Neural cell (in vitro differentiated cells): ENCODE results near the gene TBR1. TPM values are rescaled to one million over a fixed set of nuclear protein-coding genes. Genes with fewer than 3 reads are reported as not detected.

Source experiments
- H2AFZ ChIP-seq: fragments of 200-600, 300-800 bp; sonication (generic), shearing (Covaris generic); 2 replicates; pipeline ENCODE4 v1.6.0; 2014; ENCODE audit warnings: low read depth, mild to moderate bottlenecking, antibody characterized with exemption, low read length, moderate library complexity
- H3F3A ChIP-seq: fragments of 200-600 bp; shearing (Covaris generic); 2 replicates; pipeline ENCODE4 v1.6.1; 2016; ENCODE audit warnings: mild to moderate bottlenecking, moderate library complexity, mixed read lengths, antibody characterized with exemption, low read length; ENCODE audit not compliant: insufficient read depth, poor library complexity, severe bottlenecking
- H3K27ac ChIP-seq: fragments of 200-600, 300-800 bp; sonication (generic), shearing (Covaris generic); 2 replicates; pipeline ENCODE4 v1.5.1; 2014; ENCODE audit warnings: mild to moderate bottlenecking, low read length, moderate library complexity
- H3K27me3 ChIP-seq: fragments of 300-800, 200-600 bp; sonication (generic), shearing (Covaris generic); 2 replicates; pipeline ENCODE4 v1.6.0; 2014; ENCODE audit warnings: mild to moderate bottlenecking, low read depth, low read length, moderate library complexity; ENCODE audit not compliant: insufficient read depth
- H3K36me3 ChIP-seq: fragments of 300-800, 200-600 bp; sonication (generic), shearing (Covaris generic); 2 replicates; pipeline ENCODE4 v1.5.1; 2014; ENCODE audit warnings: mild to moderate bottlenecking, antibody characterized with exemption, low read length, moderate library complexity; ENCODE audit not compliant: insufficient read depth
- H3K4me2 ChIP-seq: fragments of 300-800, 200-600 bp; sonication (generic), shearing (Covaris generic); 2 replicates; pipeline ENCODE4 v1.6.0; 2014; ENCODE audit warnings: mild to moderate bottlenecking, low read length
- H3K4me3 ChIP-seq: fragments of 300-800, 200-600 bp; sonication (generic), shearing (Covaris generic); 2 replicates; pipeline ENCODE4 v1.5.1; 2014; ENCODE audit warnings: mild to moderate bottlenecking, low read length, moderate library complexity
- H3K79me2 ChIP-seq: fragments of 200-600 bp; shearing (Covaris generic); replicated peaks from 2 replicates; pipeline ENCODE4 v1.6.0; 2014; ENCODE audit warnings: mild to moderate bottlenecking, low read length, moderate library complexity; ENCODE audit not compliant: insufficient read depth
- H3K9ac ChIP-seq: fragments of 300-800, 200-600 bp; sonication (generic), shearing (Covaris generic); 2 replicates; pipeline ENCODE4 v1.6.1; 2016; ENCODE audit warnings: mild to moderate bottlenecking, low read length, mixed read lengths
- H3K9me2 ChIP-seq: fragments of 200-600 bp; shearing (Covaris generic); 2 replicates; pipeline ENCODE4 v1.6.1; 2016; ENCODE audit warnings: mild to moderate bottlenecking, low read length, mixed read lengths; ENCODE audit not compliant: insufficient read depth
- H3K9me3 ChIP-seq: fragments of 200-600, 300-800 bp; sonication (generic), shearing (Covaris generic); 2 replicates; pipeline ENCODE4 v1.6.1; 2016; ENCODE audit warnings: mild to moderate bottlenecking, mixed run types, low read length, moderate library complexity, mixed read lengths
- H4K20me1 ChIP-seq: fragments of 200-600 bp; shearing (Covaris generic); 2 replicates; pipeline ENCODE4 v1.6.1; 2016; ENCODE audit warnings: mild to moderate bottlenecking, mixed run types; ENCODE audit not compliant: insufficient read depth
- CTCF ChIP-seq: fragments of 450-650 bp; IDR thresholded peaks from 2 replicates; pipeline ENCODE4 v1.5.1; 2014; ENCODE audit warnings: antibody characterized with exemption, mild to moderate bottlenecking, moderate library complexity; ENCODE audit not compliant: poor library complexity, severe bottlenecking
- EP300 ChIP-seq: fragments of 450-650 bp; conservative IDR thresholded peaks from 2 replicates; pipeline ENCODE4 v1.6.1; 2014; ENCODE audit warnings: antibody characterized with exemption, mild to moderate bottlenecking, moderate library complexity; ENCODE audit not compliant: poor library complexity, severe bottlenecking
- EZH2 ChIP-seq: fragments of 200-600, 300-800 bp; shearing (Covaris generic), sonication (generic); IDR thresholded peaks from 2 replicates; pipeline ENCODE4 v1.6.1; 2014; ENCODE audit warnings: antibody characterized with exemption, low read length, borderline replicate concordance, mild to moderate bottlenecking; ENCODE audit not compliant: insufficient read depth, poor library complexity, severe bottlenecking
- MXI1 ChIP-seq: fragments of 450-650 bp; conservative IDR thresholded peaks from 2 replicates; pipeline ENCODE4 v1.6.1; 2014; ENCODE audit warnings: antibody characterized with exemption, mild to moderate bottlenecking; ENCODE audit not compliant: poor library complexity, severe bottlenecking
- POLR2AphosphoS5 ChIP-seq: IDR thresholded peaks from 2 replicates; pipeline ENCODE4 v1.6.1; 2012
- RAD21 ChIP-seq: fragments of 450-650 bp; conservative IDR thresholded peaks from 2 replicates; pipeline ENCODE4 v1.6.1; 2014; ENCODE audit warnings: antibody characterized with exemption, mild to moderate bottlenecking, moderate library complexity
- REST ChIP-seq: IDR thresholded peaks from 2 replicates; pipeline ENCODE4 v1.6.1; 2012; ENCODE audit warnings: borderline replicate concordance
- SMC3 ChIP-seq: fragments of 450-650 bp; conservative IDR thresholded peaks from 2 replicates; pipeline ENCODE4 v1.6.1; 2014; ENCODE audit warnings: antibody characterized with exemption, mild to moderate bottlenecking, moderate library complexity; ENCODE audit not compliant: poor library complexity
- TAF1 ChIP-seq: IDR thresholded peaks from 2 replicates; pipeline ENCODE4 v1.6.1; 2012; ENCODE audit warnings: low read depth
- polyA plus RNA-seq: library from polyadenylated mRNA; depleted of rRNA; stranded (reverse); fragments of >200 nt; gene quantifications from 2 replicates; pipeline ENCODE4 v1.2.3, GENCODE V29; 2014

The TBR1 gene
- polyA plus RNA-seq, 1 donor from 2014 or later = 4.5 TPM

DNA sequence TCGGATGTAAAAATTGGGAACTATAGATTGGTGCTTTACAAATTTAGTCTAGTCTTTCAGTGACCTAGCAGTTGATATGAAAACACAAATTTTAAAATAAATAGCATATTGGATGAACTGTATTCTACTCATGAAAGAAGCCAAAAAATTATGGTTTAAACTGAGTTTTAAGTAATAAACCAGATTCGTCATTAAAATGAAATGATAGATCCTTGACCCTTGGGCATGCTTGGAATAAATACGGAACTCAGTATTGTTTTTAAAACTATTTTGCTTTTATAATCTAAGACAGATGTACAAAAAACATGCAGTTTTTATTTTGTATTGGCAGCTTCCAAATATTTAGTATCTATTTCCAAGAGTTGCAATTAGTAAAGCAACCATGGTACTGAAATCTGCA, 34.6 kb upstream of the TBR1 start:
- Histone ChIP-seq H3K36me3 (no peaks in the 10 kb centered on the region), H2AFZ (no peak overlapping the region), H3F3A (no peaks in the 10 kb centered on the region), H4K20me1 (no peaks in the 10 kb centered on the region), H3K27ac (no peak overlapping the region), H3K9ac (no peak overlapping the region), H3K4me3 (no peak overlapping the region), H3K9me3 (no peaks in the 10 kb centered on the region), H3K79me2 (peaks cover 3% of the 10 kb centered on the region), H3K4me2 (no peak overlapping the region), H3K27me3 (no peaks in the 10 kb centered on the region), H3K9me2 (no peaks in the 10 kb centered on the region)
- no peak for TF ChIP-seq CTCF
- TF ChIP-seq POLR2AphosphoS5 = no peak
- TF ChIP-seq RAD21 = no peak
- no peak for TF ChIP-seq SMC3
- no peak for TF ChIP-seq MXI1
- no peak for TF ChIP-seq TAF1
- TF ChIP-seq EZH2 = no peak
- TF ChIP-seq REST = no peak
- TF ChIP-seq EP300 = no peak

GRCh38 chr2:161382747-161383146, 33.4 kb upstream of the TBR1 start:
- no peak overlapping the region for H3K27ac ChIP-seq
- H3K9me2 ChIP-seq = no peaks in the 10 kb centered on the region
- no peaks in the 10 kb centered on the region for H3F3A ChIP-seq
- no peaks in the 10 kb centered on the region for H3K36me3 ChIP-seq
- H3K27me3 ChIP-seq = no peaks in the 10 kb centered on the region
- H3K79me2 ChIP-seq = peaks cover 3% of the 10 kb centered on the region
- no peak overlapping the region for H3K9ac ChIP-seq
- H3K9me3 ChIP-seq = no peaks in the 10 kb centered on the region
- no peak for TF ChIP-seq POLR2AphosphoS5
- TF ChIP-seq EZH2 = no peak
- no peak for TF ChIP-seq CTCF
- TF ChIP-seq RAD21 = no peak
- no peak for TF ChIP-seq REST
- no peak for TF ChIP-seq TAF1
- no peak for TF ChIP-seq MXI1
- TF ChIP-seq EP300 = no peak
- no peak for TF ChIP-seq SMC3
- no peak overlapping the region for H3K4me2 ChIP-seq
- no peak overlapping the region for H2AFZ ChIP-seq
- H3K4me3 ChIP-seq = no peak overlapping the region
- no peaks in the 10 kb centered on the region for H4K20me1 ChIP-seq
